A673 (cell line): ENCODE results near the gene KRTAP10-5.

Experiments
- EZH2 ChIP-seq: fragments of 200-600 bp; sonication (generic); IDR thresholded peaks from 2 replicates; pipeline ENCODE4 v1.6.1; 2017; ENCODE audit warnings: borderline replicate concordance, low read depth, mild to moderate bottlenecking, mixed read lengths, antibody characterized with exemption, low read length; ENCODE audit not compliant: poor library complexity, severe bottlenecking
- TF ChIP-seq, protein P1 (sequence below): fragments of 300-800, 200-600 bp; sonication (generic); conservative IDR thresholded peaks from 2 replicates; pipeline ENCODE4 v1.5.1; 2017; ENCODE audit warnings: low read depth, mild to moderate bottlenecking, antibody characterized with exemption, low read length, moderate library complexity, mixed read lengths

DNA sequence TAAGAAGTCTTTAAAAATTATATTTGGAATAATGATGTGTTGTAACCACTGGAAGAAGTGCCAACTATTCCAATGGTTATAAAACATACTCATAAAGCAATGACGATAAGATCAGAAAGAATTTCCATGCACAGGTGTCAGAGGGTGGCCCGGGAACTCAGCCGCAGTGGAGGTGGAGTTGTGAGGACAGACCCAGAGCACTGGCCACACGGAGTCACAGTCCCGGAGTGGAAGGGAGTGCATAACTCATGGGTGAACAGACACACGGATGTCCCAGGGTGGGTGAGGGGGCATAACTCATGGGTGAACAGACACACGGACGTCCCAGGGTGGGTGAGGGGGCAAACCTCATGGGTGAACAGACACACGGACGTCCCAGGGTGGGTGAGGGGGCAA lies 4.4 kb downstream of the KRTAP10-5 start:
- no peak for TF ChIP-seq EZH2
- TF ChIP-seq, protein P1, sequence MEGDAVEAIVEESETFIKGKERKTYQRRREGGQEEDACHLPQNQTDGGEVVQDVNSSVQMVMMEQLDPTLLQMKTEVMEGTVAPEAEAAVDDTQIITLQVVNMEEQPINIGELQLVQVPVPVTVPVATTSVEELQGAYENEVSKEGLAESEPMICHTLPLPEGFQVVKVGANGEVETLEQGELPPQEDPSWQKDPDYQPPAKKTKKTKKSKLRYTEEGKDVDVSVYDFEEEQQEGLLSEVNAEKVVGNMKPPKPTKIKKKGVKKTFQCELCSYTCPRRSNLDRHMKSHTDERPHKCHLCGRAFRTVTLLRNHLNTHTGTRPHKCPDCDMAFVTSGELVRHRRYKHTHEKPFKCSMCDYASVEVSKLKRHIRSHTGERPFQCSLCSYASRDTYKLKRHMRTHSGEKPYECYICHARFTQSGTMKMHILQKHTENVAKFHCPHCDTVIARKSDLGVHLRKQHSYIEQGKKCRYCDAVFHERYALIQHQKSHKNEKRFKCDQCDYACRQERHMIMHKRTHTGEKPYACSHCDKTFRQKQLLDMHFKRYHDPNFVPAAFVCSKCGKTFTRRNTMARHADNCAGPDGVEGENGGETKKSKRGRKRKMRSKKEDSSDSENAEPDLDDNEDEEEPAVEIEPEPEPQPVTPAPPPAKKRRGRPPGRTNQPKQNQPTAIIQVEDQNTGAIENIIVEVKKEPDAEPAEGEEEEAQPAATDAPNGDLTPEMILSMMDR: no peak
